Mucosa of rectum (tissue), 2 donors: ENCODE data around the gene SWAP70.
"Not testable (repeated sequence)": the region's sequence is repeated elsewhere in the genome, so short reads cannot be mapped to it uniquely, and the experiment has no call there.

Source experiments
- H3K27ac ChIP-seq, 2 donors: one replicate each; pipeline ENCODE4 v1.7.0; 2013; ENCODE audit warnings: inconsistent platforms in 2 of 2, low read depth in 2 of 2, low read length in 2 of 2
- H3K27me3 ChIP-seq, 2 donors: one replicate each; pipeline ENCODE4 v1.7.0; 2013; ENCODE audit warnings: low read length in 2 of 2; ENCODE audit not compliant: control insufficient read depth in 2 of 2, insufficient read depth in 2 of 2
- H3K36me3 ChIP-seq, 2 donors: one replicate each; pipeline ENCODE4 v1.7.0; 2013; ENCODE audit warnings: low read length in 2 of 2; ENCODE audit not compliant: control insufficient read depth in 2 of 2, insufficient read depth in 2 of 2
- H3K4me1 ChIP-seq, 2 donors: one replicate each; pipeline ENCODE4 v1.7.0; 2013; ENCODE audit warnings: low read length in 2 of 2, mild to moderate bottlenecking in 1 of 2; ENCODE audit not compliant: control insufficient read depth in 2 of 2, insufficient read depth in 2 of 2
- H3K4me3 ChIP-seq, 2 donors: one replicate each; pipeline ENCODE4 v1.7.0; 2013; ENCODE audit warnings: low read length in 2 of 2
- H3K9ac ChIP-seq, 2 donors: one replicate each; pipeline ENCODE4 v1.7.0; 2013; ENCODE audit warnings: low read length in 2 of 2, low read depth in 1 of 2, mild to moderate bottlenecking in 1 of 2
- H3K9me3 ChIP-seq, 2 donors: one replicate each; pipeline ENCODE4 v1.7.0; 2013; ENCODE audit warnings: low read length in 2 of 2; ENCODE audit not compliant: control insufficient read depth in 2 of 2
- donor health status: healthy.
- donor health status: Normal muscosa, but diverticular disease.

SWAP70 gene

GRCh38 chr11:9688716-9689511 lies 25.0 kb downstream of the SWAP70 start:
- no peak overlapping the region for H3K4me3 ChIP-seq
- no peak overlapping the region for H3K9ac ChIP-seq
- H3K4me1 ChIP-seq = peaks cover 0 to 15% of the 10 kb centered on the region in 2 donors

GRCh38 chr11:9689721-9690120 lies 25.8 kb downstream of the SWAP70 start:
- H3K9me3 ChIP-seq = no peaks in the 10 kb centered on the region
- H3K9ac ChIP-seq = no peak overlapping the region
- H3K4me3 ChIP-seq = no peak overlapping the region
- peak overlapping the region; percentile 62 to 74 for H3K27ac ChIP-seq
- peaks cover 0 to 15% of the 10 kb centered on the region in 2 donors for H3K4me1 ChIP-seq
- H3K36me3 ChIP-seq = peaks cover 0 to 3% of the 10 kb centered on the region in 2 donors
- no peaks in the 10 kb centered on the region for H3K27me3 ChIP-seq

More at GRCh38 chr11:9688716-9689511, 25.0 kb downstream of the SWAP70 start:
- Histone ChIP-seq H3K9me3 (no peaks in the 10 kb centered on the region), H3K27ac (peak overlapping the region; percentile 62 to 74), H3K27me3 (no peaks in the 10 kb centered on the region), H3K36me3 (no peaks in the 10 kb centered on the region)

GRCh38 chr11:9691865-9692264 lies 28.0 kb downstream of the SWAP70 start:
- Histone ChIP-seq H3K4me1 (peaks cover 0 to 14% of the 10 kb centered on the region in 2 donors), H3K9ac (no peak overlapping the region), H3K27me3 (no peaks in the 10 kb centered on the region), H3K4me3 (no peak overlapping the region), H3K9me3 (no peaks in the 10 kb centered on the region), H3K36me3 (peaks cover 6 to 10% of the 10 kb centered on the region in 2 donors), H3K27ac (peak overlapping the region in 1 of 2 donors; percentile 23)

- no peaks in the 10 kb centered on the region for H3K27me3 ChIP-seq
- no peaks in the 10 kb centered on the region for H3K9me3 ChIP-seq
- H3K9ac ChIP-seq = peak overlapping the region in 1 of 2 donors; percentile 12
- peaks cover 6 to 10% of the 10 kb centered on the region in 2 donors for H3K36me3 ChIP-seq
- H3K4me1 ChIP-seq = peaks cover 0 to 14% of the 10 kb centered on the region in 2 donors
- no peak overlapping the region for H3K27ac ChIP-seq
- no peak overlapping the region for H3K4me3 ChIP-seq
These were observed 28.8 kb downstream of the SWAP70 start for GRCh38 chr11:9692691-9693090.

- Histone ChIP-seq H3K4me1 (peaks cover 0 to 14% of the 10 kb centered on the region in 2 donors), H3K27me3 (no peaks in the 10 kb centered on the region), H3K9me3 (no peaks in the 10 kb centered on the region), H3K36me3 (peaks cover 6 to 10% of the 10 kb centered on the region in 2 donors), H3K9ac (no peak overlapping the region), H3K4me3 (no peak overlapping the region), H3K27ac (no peak overlapping the region)
These were observed 30.1 kb downstream of the SWAP70 start for GRCh38 chr11:9693801-9694553.

GRCh38 chr11:9695228-9695627 lies 31.4 kb downstream of the SWAP70 start:
- not testable (repeated sequence) for H3K36me3 ChIP-seq, H3K4me3 ChIP-seq, H3K9ac ChIP-seq, H3K9me3 ChIP-seq, H3K27me3 ChIP-seq, H3K4me1 ChIP-seq, H3K27ac ChIP-seq

- peaks cover 0 to 3% of the 10 kb centered on the region in 2 donors for H3K4me1 ChIP-seq
- H3K27me3 ChIP-seq = no peaks in the 10 kb centered on the region
- peaks cover 6 to 10% of the 10 kb centered on the region in 2 donors for H3K36me3 ChIP-seq
- H3K9me3 ChIP-seq = no peaks in the 10 kb centered on the region
- H3K4me3 ChIP-seq = no peak overlapping the region
- H3K9ac ChIP-seq = no peak overlapping the region
- no peak overlapping the region for H3K27ac ChIP-seq
These were observed 33.9 kb downstream of the SWAP70 start for GRCh38 chr11:9697766-9698165.

- Histone ChIP-seq H3K27ac (no peak overlapping the region), H3K9me3 (no peaks in the 10 kb centered on the region), H3K4me1 (peaks cover 8 to 15% of the 10 kb centered on the region in 2 donors), H3K27me3 (no peaks in the 10 kb centered on the region), H3K36me3 (peaks cover 4 to 6% of the 10 kb centered on the region in 2 donors), H3K9ac (no peak overlapping the region), H3K4me3 (no peak overlapping the region)
These were observed 36.4 kb downstream of the SWAP70 start for GRCh38 chr11:9700105-9700801.

- Histone ChIP-seq H3K4me1 (peaks cover 8 to 15% of the 10 kb centered on the region in 2 donors), H3K27me3 (no peaks in the 10 kb centered on the region), H3K27ac (no peak overlapping the region), H3K9me3 (no peaks in the 10 kb centered on the region), H3K36me3 (no peaks in the 10 kb centered on the region), H3K4me3 (no peak overlapping the region), H3K9ac (peak overlapping the region in 1 of 2 donors; percentile 1)
These were observed 37.9 kb downstream of the SWAP70 start for GRCh38 chr11:9701799-9702198.

- H3K27me3 ChIP-seq = no peaks in the 10 kb centered on the region
- no peaks in the 10 kb centered on the region for H3K36me3 ChIP-seq
- no peak overlapping the region for H3K9ac ChIP-seq
- no peaks in the 10 kb centered on the region for H3K9me3 ChIP-seq
- H3K27ac ChIP-seq = peak overlapping the region; percentile 5 to 38
- peaks cover 8 to 15% of the 10 kb centered on the region in 2 donors for H3K4me1 ChIP-seq
- no peak overlapping the region for H3K4me3 ChIP-seq
These were observed 39.4 kb downstream of the SWAP70 start for GRCh38 chr11:9703280-9703679.
